ENCODE measurements around the gene BCAM.

GRCh38 chr19:44775676-44776240 lies 33.1 kb upstream of the BCAM start:
- TF ChIP-seq CTCF (IDR thresholded peaks at IDR 0.05) (no peak), EP300 (IDR thresholded peaks at IDR 0.05) (no peak)

Measured in sigmoid colon (tissue), 4 donors.